GM06990 (cell line): ENCODE data around the gene NEK7.

Experiments used
- DNase-seq: peaks from one replicate; pipeline ENCODE4 v3.0.0-alpha.2; 2011; ENCODE audit not compliant: insufficient read length; ENCODE audit errors: extremely low read depth
- H3K27me3 ChIP-seq: replicated peaks from 2 replicates; pipeline ENCODE4 v1.6.0; 2011; ENCODE audit warnings: low read length; ENCODE audit not compliant: control insufficient read depth, insufficient read depth
- H3K36me3 ChIP-seq: 2 replicates; pipeline ENCODE4 v1.5.1; 2011; ENCODE audit warnings: low read length; ENCODE audit not compliant: control insufficient read depth, insufficient read depth
- H3K4me3 ChIP-seq: replicated peaks from 2 replicates; pipeline ENCODE4 v1.5.1; 2011; ENCODE audit warnings: low read depth, mild to moderate bottlenecking, control low read depth, low read length
- CTCF ChIP-seq: IDR thresholded peaks from 2 replicates; pipeline ENCODE4 v1.5.1; 2011; ENCODE audit warnings: low read length, control low read depth, mild to moderate bottlenecking, inconsistent platforms; ENCODE audit not compliant: insufficient read depth, poor library complexity, severe bottlenecking

Gene NEK7

GRCh38 chr1:198245379-198245778, 88.6 kb downstream of the NEK7 start:
- TF ChIP-seq CTCF = no peak
- H3K27me3 ChIP-seq = no peaks in the 10 kb centered on the region
- DNase-seq = no peak
- H3K4me3 ChIP-seq = no peak overlapping the region
- no peaks in the 10 kb centered on the region for H3K36me3 ChIP-seq

- no peaks in the 10 kb centered on the region for H3K36me3 ChIP-seq
- TF ChIP-seq CTCF = no peak
- no peak overlapping the region for H3K4me3 ChIP-seq
- no peaks in the 10 kb centered on the region for H3K27me3 ChIP-seq
- DNase-seq = no peak
Observed at GRCh38 chr1:198246337-198246736, 89.5 kb downstream of the NEK7 start.

- no peaks in the 10 kb centered on the region for H3K36me3 ChIP-seq
- no peak overlapping the region for H3K4me3 ChIP-seq
- no peak for TF ChIP-seq CTCF
- H3K27me3 ChIP-seq = no peaks in the 10 kb centered on the region
- peak; percentile 42 for DNase-seq
Observed at GRCh38 chr1:198253259-198253658, 96.5 kb downstream of the NEK7 start.

- no peak for TF ChIP-seq CTCF
- H3K27me3 ChIP-seq = no peaks in the 10 kb centered on the region
- peak; percentile 67 for DNase-seq
- H3K4me3 ChIP-seq = no peak overlapping the region
- H3K36me3 ChIP-seq = no peaks in the 10 kb centered on the region
Observed at GRCh38 chr1:198253668-198254067, 96.9 kb downstream of the NEK7 start.

- DNase-seq = no peak
- H3K4me3 ChIP-seq = no peak overlapping the region
- H3K27me3 ChIP-seq = no peaks in the 10 kb centered on the region
- TF ChIP-seq CTCF = no peak
- no peaks in the 10 kb centered on the region for H3K36me3 ChIP-seq
Observed at GRCh38 chr1:198254521-198254920, 97.7 kb downstream of the NEK7 start.

- TF ChIP-seq CTCF = no peak
- DNase-seq = no peak
- no peak overlapping the region for H3K4me3 ChIP-seq
- H3K27me3 ChIP-seq = no peaks in the 10 kb centered on the region
- H3K36me3 ChIP-seq = no peaks in the 10 kb centered on the region
Observed at GRCh38 chr1:198254948-198255347, 98.2 kb downstream of the NEK7 start.
